Measurements from ENCODE around the gene C22orf39.

C22orf39 gene

DNA sequence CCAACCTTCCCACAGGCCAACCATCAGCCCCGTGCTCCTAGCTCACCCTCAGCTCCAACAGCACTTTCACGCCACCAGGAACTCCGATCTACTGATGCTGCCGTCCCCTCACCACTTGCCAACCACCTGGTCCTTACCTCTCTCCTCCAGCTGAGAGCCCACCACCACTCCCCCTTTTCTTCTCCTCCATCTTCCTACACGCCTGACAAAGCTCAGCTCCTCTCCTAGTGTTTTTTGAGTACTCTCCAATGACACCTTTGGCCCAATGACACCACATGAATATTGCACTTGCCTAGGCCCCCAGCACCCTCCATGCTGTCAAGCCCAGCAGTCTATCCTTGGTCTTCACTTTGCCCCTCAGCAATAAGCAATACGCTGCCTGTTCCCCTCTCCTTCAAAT, 46.6 kb downstream of the C22orf39 start:
- Histone ChIP-seq H3K9me3 (ENCODE audit: control extremely low read depth in 1 of 5, control insufficient read depth in 4 of 5, insufficient read depth in 2 of 5, low read depth in 1 of 5, low read length in 4 of 5) (no peaks in the 10 kb centered on the region), H3K36me3 (ENCODE audit: control insufficient read depth in 4 of 4, insufficient read depth in 4 of 4, low read length in 3 of 4) (peaks cover 23 to 70% (median 56%) of the 10 kb centered on the region in 4 experiments), H3K27ac (ENCODE audit: insufficient read depth in 1 of 2, low read depth in 1 of 2, low read length in 2 of 2, poor library complexity in 1 of 2, severe bottlenecking in 2 of 2) (no peak overlapping the region), H3K4me3 (ENCODE audit: control insufficient read depth in 1 of 7, extremely low read depth in 1 of 7, insufficient read depth in 4 of 7, low read depth in 2 of 7, low read length in 6 of 7) (no peak overlapping the region), H3K27me3 (replicated peaks in 2 of 5; ENCODE audit: control insufficient read depth in 4 of 5, insufficient read depth in 5 of 5, low read length in 4 of 5) (no peaks in the 10 kb centered on the region), H3K4me1 (ENCODE audit: control extremely low read depth in 1 of 4, control insufficient read depth in 4 of 4, insufficient read depth in 4 of 4, low read length in 3 of 4) (no peaks in the 10 kb centered on the region)
- CTCF ChIA-PET = no interaction called here
- 99% methylated on average over 6 of the region's 6 CpGs for WGBS (ENCODE audit: insufficient coverage)
- POLR2A ChIA-PET = no interaction called here
- DNase-seq = no peak

GRCh38 chr22:19398652-19399051, 48.9 kb downstream of the C22orf39 start:
- Histone ChIP-seq H3K36me3 (ENCODE audit: control insufficient read depth in 4 of 4, insufficient read depth in 4 of 4, low read length in 3 of 4) (peaks cover 23 to 74% (median 62%) of the 10 kb centered on the region in 4 experiments), H3K4me1 (ENCODE audit: control extremely low read depth in 1 of 4, control insufficient read depth in 4 of 4, insufficient read depth in 4 of 4, low read length in 3 of 4) (no peaks in the 10 kb centered on the region), H3K9me3 (ENCODE audit: control extremely low read depth in 1 of 5, control insufficient read depth in 4 of 5, insufficient read depth in 2 of 5, low read depth in 1 of 5, low read length in 4 of 5) (no peaks in the 10 kb centered on the region), H3K4me3 (ENCODE audit: control insufficient read depth in 1 of 7, extremely low read depth in 1 of 7, insufficient read depth in 4 of 7, low read depth in 2 of 7, low read length in 6 of 7) (no peak overlapping the region), H3K27ac (ENCODE audit: insufficient read depth in 1 of 2, low read depth in 1 of 2, low read length in 2 of 2, poor library complexity in 1 of 2, severe bottlenecking in 2 of 2) (peak overlapping the region in 1 of 2 experiments; percentile 69), H3K27me3 (replicated peaks in 2 of 5; ENCODE audit: control insufficient read depth in 4 of 5, insufficient read depth in 5 of 5, low read length in 4 of 5) (no peaks in the 10 kb centered on the region)
- no peak for DNase-seq
- POLR2A ChIA-PET = interaction anchor here (0.6 kb wide), 1 partner anchor 33 kb away, joined by 5 read pairs; no protein-coding TSS in a partner anchor
- 90% methylated on average over 2 of the region's 2 CpGs for WGBS (ENCODE audit: insufficient coverage)
- CTCF ChIA-PET = no interaction called here

DNA sequence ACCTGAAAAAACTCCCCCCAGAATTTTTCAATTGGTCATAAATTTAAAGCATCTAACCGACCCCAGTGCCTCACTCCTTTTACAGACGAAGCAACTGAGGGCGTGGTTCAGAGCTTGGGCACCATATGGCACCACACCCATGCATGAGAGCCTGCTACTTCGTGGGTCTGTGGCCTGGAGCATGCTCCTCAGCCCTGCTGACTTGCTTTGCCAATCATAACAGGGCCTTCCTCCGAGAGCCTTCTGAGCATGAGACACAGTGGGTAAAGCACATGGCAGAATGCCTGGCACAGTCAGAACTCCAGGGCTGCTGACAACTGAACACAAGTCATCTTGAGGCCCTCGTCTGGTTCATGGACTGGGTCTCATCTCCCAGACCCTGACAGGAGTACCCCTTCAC, 49.3 kb downstream of the C22orf39 start:
- CTCF ChIA-PET = no interaction called here
- POLR2A ChIA-PET = no interaction called here
- peak overlapping the region in 1 of 2 experiments; percentile 69 for H3K27ac ChIP-seq (ENCODE audit: insufficient read depth in 1 of 2, low read depth in 1 of 2, low read length in 2 of 2, poor library complexity in 1 of 2, severe bottlenecking in 2 of 2)
- H3K27me3 ChIP-seq (replicated peaks in 2 of 5; ENCODE audit: control insufficient read depth in 4 of 5, insufficient read depth in 5 of 5, low read length in 4 of 5) = no peaks in the 10 kb centered on the region
- peaks cover 24 to 76% (median 65%) of the 10 kb centered on the region in 4 experiments for H3K36me3 ChIP-seq (ENCODE audit: control insufficient read depth in 4 of 4, insufficient read depth in 4 of 4, low read length in 3 of 4)
- no peak for DNase-seq
- H3K4me3 ChIP-seq (ENCODE audit: control insufficient read depth in 1 of 7, extremely low read depth in 1 of 7, insufficient read depth in 4 of 7, low read depth in 2 of 7, low read length in 6 of 7) = no peak overlapping the region
- WGBS (ENCODE audit: insufficient coverage) = 95% methylated on average over 6 of the region's 6 CpGs
- H3K9me3 ChIP-seq (ENCODE audit: control extremely low read depth in 1 of 5, control insufficient read depth in 4 of 5, insufficient read depth in 2 of 5, low read depth in 1 of 5, low read length in 4 of 5) = no peaks in the 10 kb centered on the region
- H3K4me1 ChIP-seq (ENCODE audit: control extremely low read depth in 1 of 4, control insufficient read depth in 4 of 4, insufficient read depth in 4 of 4, low read length in 3 of 4) = no peaks in the 10 kb centered on the region

- Histone ChIP-seq H3K9me3 (ENCODE audit: control extremely low read depth in 1 of 5, control insufficient read depth in 4 of 5, insufficient read depth in 2 of 5, low read depth in 1 of 5, low read length in 4 of 5) (no peaks in the 10 kb centered on the region), H3K4me3 (ENCODE audit: control insufficient read depth in 1 of 7, extremely low read depth in 1 of 7, insufficient read depth in 4 of 7, low read depth in 2 of 7, low read length in 6 of 7) (no peak overlapping the region), H3K27me3 (replicated peaks in 2 of 5; ENCODE audit: control insufficient read depth in 4 of 5, insufficient read depth in 5 of 5, low read length in 4 of 5) (no peaks in the 10 kb centered on the region), H3K4me1 (ENCODE audit: control extremely low read depth in 1 of 4, control insufficient read depth in 4 of 4, insufficient read depth in 4 of 4, low read length in 3 of 4) (no peaks in the 10 kb centered on the region), H3K27ac (ENCODE audit: insufficient read depth in 1 of 2, low read depth in 1 of 2, low read length in 2 of 2, poor library complexity in 1 of 2, severe bottlenecking in 2 of 2) (peak overlapping the region in 1 of 2 experiments; percentile 69), H3K36me3 (ENCODE audit: control insufficient read depth in 4 of 4, insufficient read depth in 4 of 4, low read length in 3 of 4) (peaks cover 24 to 80% (median 68%) of the 10 kb centered on the region in 4 experiments)
- POLR2A ChIA-PET = no interaction called here
- CTCF ChIA-PET = interaction anchor here (0.5 kb wide), 1 partner anchor 13 kb away, joined by 3 read pairs; no protein-coding TSS in a partner anchor
- DNase-seq = no peak
- 100% methylated on average over 3 of the region's 3 CpGs for WGBS (ENCODE audit: insufficient coverage)
Measured at GRCh38 chr22:19397734-19398104, 49.8 kb downstream of the C22orf39 start.

- no peak overlapping the region for H3K4me3 ChIP-seq (ENCODE audit: control insufficient read depth in 1 of 7, extremely low read depth in 1 of 7, insufficient read depth in 4 of 7, low read depth in 2 of 7, low read length in 6 of 7)
- no peaks in the 10 kb centered on the region for H3K4me1 ChIP-seq (ENCODE audit: control extremely low read depth in 1 of 4, control insufficient read depth in 4 of 4, insufficient read depth in 4 of 4, low read length in 3 of 4)
- POLR2A ChIA-PET = no interaction called here
- H3K27ac ChIP-seq (ENCODE audit: insufficient read depth in 1 of 2, low read depth in 1 of 2, low read length in 2 of 2, poor library complexity in 1 of 2, severe bottlenecking in 2 of 2) = peak overlapping the region in 1 of 2 experiments; percentile 69
- H3K36me3 ChIP-seq (ENCODE audit: control insufficient read depth in 4 of 4, insufficient read depth in 4 of 4, low read length in 3 of 4) = peaks cover 22 to 86% (median 73%) of the 10 kb centered on the region in 4 experiments
- peak; percentile 22 to 71 (median 36) for DNase-seq
- H3K9me3 ChIP-seq (ENCODE audit: control extremely low read depth in 1 of 5, control insufficient read depth in 4 of 5, insufficient read depth in 2 of 5, low read depth in 1 of 5, low read length in 4 of 5) = no peaks in the 10 kb centered on the region
- whole genome bisulfite sequencing (ENCODE audit: insufficient coverage) = 96% methylated on average over 2 of the region's 6 CpGs
- no peaks in the 10 kb centered on the region for H3K27me3 ChIP-seq (replicated peaks in 2 of 5; ENCODE audit: control insufficient read depth in 4 of 5, insufficient read depth in 5 of 5, low read length in 4 of 5)
- CTCF ChIA-PET = interaction anchor here (0.5 kb wide), 1 partner anchor 13 kb away, joined by 3 read pairs; no protein-coding TSS in a partner anchor
Measured at GRCh38 chr22:19396934-19397733, 50.4 kb downstream of the C22orf39 start.

- no peak for DNase-seq
- CTCF ChIA-PET = no interaction called here
- WGBS (ENCODE audit: insufficient coverage) = 93% methylated on average over 3 of the region's 6 CpGs
- POLR2A ChIA-PET = no interaction called here
- no peaks in the 10 kb centered on the region for H3K4me1 ChIP-seq (ENCODE audit: control extremely low read depth in 1 of 4, control insufficient read depth in 4 of 4, insufficient read depth in 4 of 4, low read length in 3 of 4)
- peaks cover 24 to 86% (median 70%) of the 10 kb centered on the region in 4 experiments for H3K36me3 ChIP-seq (ENCODE audit: control insufficient read depth in 4 of 4, insufficient read depth in 4 of 4, low read length in 3 of 4)
- no peaks in the 10 kb centered on the region for H3K9me3 ChIP-seq (ENCODE audit: control extremely low read depth in 1 of 5, control insufficient read depth in 4 of 5, insufficient read depth in 2 of 5, low read depth in 1 of 5, low read length in 4 of 5)
- peak overlapping the region in 1 of 2 experiments; percentile 69 for H3K27ac ChIP-seq (ENCODE audit: insufficient read depth in 1 of 2, low read depth in 1 of 2, low read length in 2 of 2, poor library complexity in 1 of 2, severe bottlenecking in 2 of 2)
- H3K27me3 ChIP-seq (replicated peaks in 2 of 5; ENCODE audit: control insufficient read depth in 4 of 5, insufficient read depth in 5 of 5, low read length in 4 of 5) = no peaks in the 10 kb centered on the region
- H3K4me3 ChIP-seq (ENCODE audit: control insufficient read depth in 1 of 7, extremely low read depth in 1 of 7, insufficient read depth in 4 of 7, low read depth in 2 of 7, low read length in 6 of 7) = no peak overlapping the region
Measured at GRCh38 chr22:19396561-19396933, 51.0 kb downstream of the C22orf39 start.

- 94% methylated on average over 3 of the region's 4 CpGs for WGBS (ENCODE audit: insufficient coverage)
- Histone ChIP-seq H3K4me3 (ENCODE audit: control insufficient read depth in 1 of 7, extremely low read depth in 1 of 7, insufficient read depth in 4 of 7, low read depth in 2 of 7, low read length in 6 of 7) (no peak overlapping the region), H3K27ac (ENCODE audit: insufficient read depth in 1 of 2, low read depth in 1 of 2, low read length in 2 of 2, poor library complexity in 1 of 2, severe bottlenecking in 2 of 2) (no peak overlapping the region), H3K9me3 (ENCODE audit: control extremely low read depth in 1 of 5, control insufficient read depth in 4 of 5, insufficient read depth in 2 of 5, low read depth in 1 of 5, low read length in 4 of 5) (no peaks in the 10 kb centered on the region), H3K27me3 (replicated peaks in 2 of 5; ENCODE audit: control insufficient read depth in 4 of 5, insufficient read depth in 5 of 5, low read length in 4 of 5) (no peaks in the 10 kb centered on the region), H3K36me3 (ENCODE audit: control insufficient read depth in 4 of 4, insufficient read depth in 4 of 4, low read length in 3 of 4) (peaks cover 28 to 83% (median 64%) of the 10 kb centered on the region in 4 experiments), H3K4me1 (ENCODE audit: control extremely low read depth in 1 of 4, control insufficient read depth in 4 of 4, insufficient read depth in 4 of 4, low read length in 3 of 4) (no peaks in the 10 kb centered on the region)
- DNase-seq = no peak
- POLR2A ChIA-PET = no interaction called here
- CTCF ChIA-PET = interaction anchor here (1.1 to 1.6 kb wide), 3 partner anchors 14 to 235 kb away, joined by 3 to 4 read pairs (median 4); no protein-coding TSS in a partner anchor
Measured at GRCh38 chr22:19395276-19395675, 52.2 kb downstream of the C22orf39 start.
